CD4-positive, alpha-beta T cell treated with Interleukin-21 for 1 hour (primary cell): Measurements from ENCODE around the gene EVL.
"Not testable (repeated sequence)": the region's sequence is repeated elsewhere in the genome, so short reads cannot be mapped to it uniquely, and the experiment has no call there.

Source experiments
- DNase-seq: peaks from one replicate; pipeline ENCODE4 v3.0.0-alpha.2; 2020

The EVL gene

GRCh38 chr14:100149851-100150611 lies 84.8 kb downstream of the EVL start:
- DNase-seq = no peak

- no peak for DNase-seq
Measured at GRCh38 chr14:100150932-100151587, 85.8 kb downstream of the EVL start.

- no peak for DNase-seq
Measured at GRCh38 chr14:100152091-100152490, 86.9 kb downstream of the EVL start.

- no peak for DNase-seq
Measured at GRCh38 chr14:100153560-100153959, 88.3 kb downstream of the EVL start.

GRCh38 chr14:100155049-100155621 lies 89.9 kb downstream of the EVL start:
- no peak for DNase-seq

- no peak for DNase-seq
Measured at GRCh38 chr14:100155756-100156616, 90.8 kb downstream of the EVL start.

GRCh38 chr14:100156776-100157175 lies 91.6 kb downstream of the EVL start:
- DNase-seq = no peak

GRCh38 chr14:100157548-100158232 lies 92.5 kb downstream of the EVL start:
- not testable (repeated sequence) for DNase-seq

- no peak for DNase-seq
Measured at GRCh38 chr14:100158566-100159093, 93.4 kb downstream of the EVL start.

- peak; percentile 65 for DNase-seq
Measured at GRCh38 chr14:100159094-100159864, 94.1 kb downstream of the EVL start, which contains the start of gene DEGS2. Gene DEGS2, minus strand, starts transcription at chr14:100159645. Its CDS starts 58 bp downstream, at chr14:100159587.

- DNase-seq = no peak
Measured at GRCh38 chr14:100159865-100160533, 94.8 kb downstream of the EVL start.

- DNase-seq = no peak
Measured at GRCh38 chr14:100160534-100160916, 95.3 kb downstream of the EVL start.

GRCh38 chr14:100165376-100165775 lies 100.2 kb downstream of the EVL start:
- no peak for DNase-seq

GRCh38 chr14:100165831-100166440 lies 100.7 kb downstream of the EVL start:
- DNase-seq = no peak

GRCh38 chr14:100168506-100168905 lies 103.3 kb downstream of the EVL start:
- no peak for DNase-seq

GRCh38 chr14:100170880-100171279 lies 105.7 kb downstream of the EVL start:
- DNase-seq = no peak

GRCh38 chr14:100172811-100173210 lies 107.6 kb downstream of the EVL start:
- DNase-seq = no peak

GRCh38 chr14:100173353-100173752 lies 108.1 kb downstream of the EVL start:
- no peak for DNase-seq

- no peak for DNase-seq
Measured at GRCh38 chr14:100176811-100177327, 111.6 kb downstream of the EVL start.

- no peak for DNase-seq
Measured at GRCh38 chr14:100178691-100179090, 113.5 kb downstream of the EVL start.
